SJSA1 (cell line): ENCODE results near the gene TKFC. TPM values are rescaled to one million over a fixed set of nuclear protein-coding genes. Genes with fewer than 3 reads are reported as not detected.

Experiments used
- DNase-seq, 2 experiments: peaks; one replicate each; pipeline ENCODE4 v3.0.0-alpha.2; 2015 to 2020; ENCODE audit warnings: low spot score in 2 of 2, low read depth in 1 of 2
- H3K27ac ChIP-seq: fragments of 250-450 bp; sonication (Bioruptor Pico); 2 replicates; pipeline ENCODE4 v1.5.1; 2020; ENCODE audit warnings: mild to moderate bottlenecking, moderate library complexity
- H3K27me3 ChIP-seq: fragments of 250-450 bp; sonication (Bioruptor Pico); replicated peaks from 2 replicates; pipeline ENCODE4 v1.5.1; 2020; ENCODE audit warnings: mild to moderate bottlenecking, moderate library complexity
- H3K36me3 ChIP-seq: fragments of 250-450 bp; sonication (Bioruptor Pico); 2 replicates; pipeline ENCODE4 v1.5.1; 2020; ENCODE audit warnings: mild to moderate bottlenecking
- H3K4me1 ChIP-seq: fragments of 250-450 bp; sonication (Bioruptor Pico); replicated peaks from 2 replicates; pipeline ENCODE4 v1.6.1; 2021; ENCODE audit warnings: mild to moderate bottlenecking
- H3K4me3 ChIP-seq: fragments of 250-450 bp; sonication (Bioruptor Pico); 2 replicates; pipeline ENCODE4 v1.5.1; 2020; ENCODE audit warnings: mild to moderate bottlenecking
- H3K9me3 ChIP-seq: fragments of 250-450 bp; sonication (Bioruptor Pico); replicated peaks from 2 replicates; pipeline ENCODE4 v1.5.1; 2020; ENCODE audit warnings: mild to moderate bottlenecking
- total RNA-seq: library from RNA; depleted of rRNA; stranded (reverse); fragments of >200 nt; shearing (Covaris generic); gene quantifications from 2 replicates; pipeline ENCODE4 v1.2.3, GENCODE V29; 2014; rRNA removed

TKFC gene, protein sequence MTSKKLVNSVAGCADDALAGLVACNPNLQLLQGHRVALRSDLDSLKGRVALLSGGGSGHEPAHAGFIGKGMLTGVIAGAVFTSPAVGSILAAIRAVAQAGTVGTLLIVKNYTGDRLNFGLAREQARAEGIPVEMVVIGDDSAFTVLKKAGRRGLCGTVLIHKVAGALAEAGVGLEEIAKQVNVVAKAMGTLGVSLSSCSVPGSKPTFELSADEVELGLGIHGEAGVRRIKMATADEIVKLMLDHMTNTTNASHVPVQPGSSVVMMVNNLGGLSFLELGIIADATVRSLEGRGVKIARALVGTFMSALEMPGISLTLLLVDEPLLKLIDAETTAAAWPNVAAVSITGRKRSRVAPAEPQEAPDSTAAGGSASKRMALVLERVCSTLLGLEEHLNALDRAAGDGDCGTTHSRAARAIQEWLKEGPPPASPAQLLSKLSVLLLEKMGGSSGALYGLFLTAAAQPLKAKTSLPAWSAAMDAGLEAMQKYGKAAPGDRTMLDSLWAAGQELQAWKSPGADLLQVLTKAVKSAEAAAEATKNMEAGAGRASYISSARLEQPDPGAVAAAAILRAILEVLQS
- 15.8 and 28.5 TPM in 2 replicates for total RNA-seq

GRCh38 chr11:61332797-61333549, at the start of gene TKFC, which contains the start of gene DDB1:
TKFC (plus strand) TSS chr11:61333228; CDS start chr11:61334729, 1,501 bp downstream.
DDB1 (minus strand) TSS chr11:61333105; CDS start chr11:61332968, 137 bp downstream.
- Histone ChIP-seq H3K4me1 (peaks cover 25% of the 10 kb centered on the region), H3K27ac (peak within 1 kb of the TSS; percentile 68), H3K9me3 (no peaks in the 10 kb centered on the region), H3K27me3 (no peaks in the 10 kb centered on the region), H3K36me3 (peaks cover 43% of the 10 kb centered on the region), H3K4me3 (peak within 1 kb of the TSS; percentile 80)
- DNase-seq: peak; percentile 97 to 98

DNA sequence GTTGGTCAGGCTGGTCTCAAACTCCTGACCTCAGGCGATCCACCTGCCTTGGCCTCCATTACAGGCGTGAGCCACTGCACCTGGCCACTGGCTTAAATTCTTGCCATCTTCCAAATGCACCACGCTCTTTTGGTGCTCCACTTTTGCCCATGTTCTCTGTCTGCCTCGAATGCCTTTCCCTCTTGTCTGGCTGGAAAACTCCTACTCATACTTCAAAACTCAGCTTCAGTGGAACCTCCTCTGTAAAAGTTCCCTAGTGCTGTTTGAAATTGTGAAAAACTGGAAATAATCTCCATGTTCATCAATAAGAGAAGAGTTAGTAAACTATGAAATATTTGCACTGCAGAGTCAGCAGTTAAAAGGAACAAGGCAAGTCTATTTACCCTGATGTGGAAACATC, 49.4 kb upstream of the TKFC start:
- no peaks in the 10 kb centered on the region for H3K9me3 ChIP-seq
- H3K27me3 ChIP-seq: 0 out of 2 replicates have a peak, but pooled peaks cover 5% of the 10 kb centered on the region
- H3K4me3 ChIP-seq: no peak overlapping the region
- H3K4me1 ChIP-seq: no peaks in the 10 kb centered on the region
- H3K36me3 ChIP-seq: no peaks in the 10 kb centered on the region
- H3K27ac ChIP-seq: no peak overlapping the region
- DNase-seq: no peak

DNA sequence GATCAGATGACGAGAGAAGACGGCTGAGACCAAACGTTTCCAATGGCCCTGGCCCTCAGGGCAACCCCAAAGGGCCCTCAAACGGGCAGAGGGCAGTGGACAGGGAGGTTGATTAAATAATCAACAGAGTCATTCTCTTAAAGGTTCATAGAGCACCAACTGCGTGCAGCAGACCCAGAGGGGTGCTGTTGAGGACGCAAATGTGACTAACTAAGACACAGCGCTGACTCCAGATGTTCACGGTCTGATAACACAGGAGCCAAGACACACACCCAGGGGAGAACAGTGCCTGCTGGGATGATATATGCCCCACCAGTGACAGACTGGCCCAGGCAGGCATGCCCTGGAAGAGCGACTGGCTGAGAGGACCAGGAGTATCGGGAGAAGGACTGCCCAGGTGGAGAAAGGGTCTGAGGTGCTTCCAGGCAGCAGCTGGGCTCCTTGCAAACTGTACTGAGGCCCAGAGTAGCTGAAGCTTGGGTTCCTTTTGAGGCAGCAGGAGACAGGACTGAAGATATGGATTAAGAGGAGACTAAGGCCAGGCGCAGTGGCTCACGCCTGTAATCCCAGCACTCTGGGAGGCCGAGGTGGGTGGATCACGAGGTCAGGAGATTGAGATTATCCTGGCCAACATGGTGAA, 45.6 kb upstream of the TKFC start:
- DNase-seq: no peak
- peaks cover 5% of the 10 kb centered on the region; the same call in 1 of the 2 replicates for H3K4me1 ChIP-seq
- no peak overlapping the region for H3K27ac ChIP-seq
- H3K27me3 ChIP-seq: 0 out of 2 replicates have a peak, but pooled peaks cover 5% of the 10 kb centered on the region
- no peaks in the 10 kb centered on the region for H3K9me3 ChIP-seq
- no peak overlapping the region for H3K4me3 ChIP-seq
- H3K36me3 ChIP-seq: no peaks in the 10 kb centered on the region

DNA sequence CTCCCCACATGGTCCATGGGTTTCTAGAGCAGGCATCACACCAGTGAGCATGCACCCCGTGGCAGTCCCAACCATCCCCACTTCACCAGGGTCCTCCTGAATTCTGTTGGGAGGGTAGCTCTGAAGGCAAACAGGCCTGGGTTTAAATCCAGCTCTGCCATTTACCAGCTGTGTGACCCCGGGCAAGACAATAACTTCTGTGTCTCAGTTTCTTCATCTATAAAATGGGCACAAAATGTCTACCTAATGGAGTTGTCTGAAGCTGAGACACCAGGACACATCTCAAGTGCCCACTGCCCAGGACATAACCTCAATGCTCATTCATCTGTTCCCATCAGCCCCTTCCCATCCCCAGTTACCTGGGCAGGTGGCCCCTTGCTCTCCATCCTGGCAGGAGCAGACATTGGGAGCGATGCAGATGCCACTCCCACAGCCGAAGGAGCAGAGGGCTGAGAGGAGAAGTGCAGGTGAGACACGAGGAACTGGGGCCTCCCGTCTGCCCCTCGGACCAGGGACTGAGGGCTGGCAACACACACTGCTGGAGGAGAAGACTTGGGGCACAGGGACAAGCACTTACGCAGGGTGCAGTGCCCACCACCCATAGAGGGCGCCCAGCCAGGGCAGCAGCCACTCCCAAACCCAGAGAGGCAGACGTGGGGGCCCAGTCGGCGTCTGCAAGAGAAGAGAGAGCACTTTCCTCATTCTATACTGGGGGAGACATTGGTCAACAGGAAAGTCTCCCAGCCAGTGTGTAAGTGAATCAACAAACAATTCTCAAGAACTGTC, 41.9 kb upstream of the TKFC start:
- no peak overlapping the region for H3K27ac ChIP-seq
- no peak overlapping the region for H3K4me3 ChIP-seq
- peaks cover 23% of the 10 kb centered on the region for H3K4me1 ChIP-seq
- no peaks in the 10 kb centered on the region for H3K9me3 ChIP-seq
- 0 out of 2 replicates have a peak, but pooled peaks cover 3% of the 10 kb centered on the region for H3K36me3 ChIP-seq
- peaks cover 24% of the 10 kb centered on the region for H3K27me3 ChIP-seq
- no peak for DNase-seq

- no peak for DNase-seq
- peaks cover 24% of the 10 kb centered on the region for H3K27me3 ChIP-seq
- no peak overlapping the region for H3K27ac ChIP-seq
- peaks cover 10% of the 10 kb centered on the region; the same call in 1 of the 2 replicates for H3K36me3 ChIP-seq
- H3K4me1 ChIP-seq: peaks cover 31% of the 10 kb centered on the region
- H3K4me3 ChIP-seq: no peak overlapping the region
- H3K9me3 ChIP-seq: no peaks in the 10 kb centered on the region
Measured at GRCh38 chr11:61292356-61292755, 40.7 kb upstream of the TKFC start.

GRCh38 chr11:61293867-61294716, 38.9 kb upstream of the TKFC start:
- H3K36me3 ChIP-seq: peaks cover 17% of the 10 kb centered on the region
- H3K9me3 ChIP-seq: no peaks in the 10 kb centered on the region
- peak in 1 of 2 experiments; percentile 58 for DNase-seq
- H3K4me1 ChIP-seq: peaks cover 46% of the 10 kb centered on the region
- H3K4me3 ChIP-seq: peak overlapping the region; percentile 15
- H3K27me3 ChIP-seq: peaks cover 22% of the 10 kb centered on the region
- no peak overlapping the region for H3K27ac ChIP-seq

DNA sequence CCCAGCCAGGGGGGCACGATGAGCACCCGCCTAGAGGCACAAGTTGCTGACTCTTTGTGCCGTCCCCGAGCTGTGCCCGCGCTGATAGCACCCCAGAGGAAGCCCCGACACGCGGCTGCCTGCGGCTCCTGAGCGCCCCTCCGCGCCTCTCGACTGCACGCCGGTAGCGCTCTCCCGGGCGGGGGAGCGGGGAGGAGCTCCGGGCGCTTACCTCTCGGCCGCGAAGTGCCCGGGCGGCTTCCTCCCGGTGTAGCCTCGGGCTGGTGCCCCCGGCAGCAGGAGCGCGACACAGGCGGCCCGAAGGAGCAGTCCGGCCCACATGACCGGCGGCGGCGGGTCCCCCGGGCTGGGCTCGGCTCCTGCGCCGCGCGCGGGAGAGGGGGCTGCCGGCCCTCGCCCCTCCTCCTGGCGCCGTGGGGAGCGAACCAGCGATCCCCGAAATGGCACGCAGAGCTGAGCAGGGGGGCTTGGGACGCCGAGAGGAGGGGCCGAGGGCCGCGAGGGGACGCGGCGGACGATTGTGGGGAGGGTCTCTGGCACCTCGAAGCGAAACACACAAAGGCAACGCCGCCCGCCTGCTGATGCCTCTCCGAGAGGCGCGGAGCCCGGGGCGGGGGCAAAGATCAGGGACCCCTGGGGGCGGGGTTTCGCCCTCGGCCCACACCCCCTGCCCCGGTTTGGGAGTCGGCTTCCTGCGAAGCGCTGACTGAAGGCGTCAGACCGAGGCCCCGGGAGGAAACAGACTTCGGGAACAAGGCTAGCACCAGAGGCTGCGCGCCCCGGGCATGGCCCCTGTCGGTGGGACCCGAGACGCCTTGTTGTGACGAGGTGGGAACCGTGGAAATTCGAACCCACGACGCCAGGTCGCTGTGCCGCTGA, 38.1 kb upstream of the TKFC start, which contains the start of gene VWCE:
TSS of gene VWCE (minus strand) at position 600 of the 879 bp plus-strand sequence. CDS start at position 321, 279 bp downstream.
- Histone ChIP-seq H3K4me1 (peaks cover 48% of the 10 kb centered on the region), H3K9me3 (no peaks in the 10 kb centered on the region), H3K4me3 (peak within 1 kb of the TSS; percentile 15), H3K36me3 (peaks cover 26% of the 10 kb centered on the region), H3K27me3 (peaks cover 22% of the 10 kb centered on the region), H3K27ac (no peak within 1 kb of the TSS)
- peak in 1 of 2 experiments; percentile 64 for DNase-seq

DNA sequence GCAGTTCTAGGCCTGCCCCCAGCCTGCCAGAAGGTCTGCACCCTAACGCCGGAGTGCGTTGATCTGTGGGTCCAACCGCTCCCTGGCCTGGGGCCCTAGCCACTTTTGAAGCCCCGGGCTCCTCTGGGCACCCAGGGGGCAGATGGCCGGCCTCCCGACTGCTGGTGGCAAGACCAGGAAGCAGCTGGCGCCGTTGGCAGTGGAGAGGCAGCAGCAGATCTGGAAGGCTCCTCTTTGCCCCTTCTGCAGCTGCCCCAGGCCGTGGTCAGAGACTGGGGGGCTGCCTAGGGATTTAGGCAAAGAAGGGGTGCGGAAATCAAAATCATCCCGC, 37.5 kb upstream of the TKFC start:
- Histone ChIP-seq H3K27ac (no peak overlapping the region), H3K27me3 (peaks cover 22% of the 10 kb centered on the region), H3K4me1 (peaks cover 48% of the 10 kb centered on the region), H3K4me3 (no peak overlapping the region), H3K9me3 (no peaks in the 10 kb centered on the region), H3K36me3 (peaks cover 32% of the 10 kb centered on the region)
- no peak for DNase-seq

GRCh38 chr11:61297341-61297740, 35.7 kb upstream of the TKFC start:
- Histone ChIP-seq H3K36me3 (peaks cover 50% of the 10 kb centered on the region), H3K4me3 (no peak overlapping the region), H3K4me1 (peaks cover 44% of the 10 kb centered on the region), H3K27me3 (peaks cover 22% of the 10 kb centered on the region), H3K9me3 (no peaks in the 10 kb centered on the region), H3K27ac (peak overlapping the region; percentile 8)
- DNase-seq: no peak

DNA sequence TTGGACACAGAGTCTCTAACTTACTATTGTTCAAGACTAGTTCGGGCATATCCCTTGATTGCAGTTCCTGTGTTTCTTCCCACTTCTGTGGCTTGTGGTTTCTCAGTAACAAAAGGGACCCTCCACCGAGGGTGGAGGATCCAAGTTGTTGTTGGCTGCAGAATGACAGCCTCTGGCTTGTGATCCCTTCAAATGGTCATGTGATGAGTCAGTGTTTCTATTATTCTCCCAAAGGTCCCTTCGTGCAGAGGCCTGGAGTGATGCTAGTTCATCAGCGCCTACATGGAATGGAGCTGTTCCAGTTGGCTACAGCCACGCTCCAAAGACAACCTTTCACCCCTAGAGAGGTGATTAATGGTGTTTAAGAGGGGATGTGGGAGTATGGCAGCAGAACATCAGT, 35.3 kb upstream of the TKFC start:
- H3K4me3 ChIP-seq: no peak overlapping the region
- H3K27ac ChIP-seq: peak overlapping the region; percentile 30
- H3K27me3 ChIP-seq: peaks cover 22% of the 10 kb centered on the region
- peaks cover 44% of the 10 kb centered on the region for H3K4me1 ChIP-seq
- no peaks in the 10 kb centered on the region for H3K9me3 ChIP-seq
- H3K36me3 ChIP-seq: peaks cover 54% of the 10 kb centered on the region
- peak; percentile 95 to 98 for DNase-seq

DNA sequence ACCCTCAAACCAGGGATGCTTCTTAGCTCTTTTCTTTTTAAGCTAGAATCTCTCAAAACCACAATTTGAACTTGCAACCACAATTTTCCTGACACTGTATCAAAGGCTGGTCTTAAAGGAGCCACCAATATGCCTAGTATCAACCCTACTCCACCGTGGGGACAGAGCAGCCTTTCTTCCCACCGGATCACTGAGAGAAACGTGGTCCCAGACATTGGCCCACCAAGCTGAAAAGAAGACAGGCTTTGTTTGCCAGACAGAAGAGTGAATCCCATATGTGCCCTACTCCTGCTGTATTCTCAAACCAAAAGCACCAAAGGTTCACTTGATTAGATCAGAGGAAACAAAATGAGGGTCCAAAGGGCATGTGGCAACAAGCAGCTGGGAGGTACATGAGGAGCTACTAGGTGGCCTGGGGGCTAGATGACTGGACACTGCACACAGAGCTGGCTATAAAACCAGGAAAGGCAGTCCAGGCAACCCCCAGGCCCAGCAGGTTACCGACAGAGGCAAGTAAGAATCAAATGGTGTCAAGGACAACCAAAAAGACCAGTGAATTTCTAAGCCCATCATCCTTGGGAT, 34.3 kb upstream of the TKFC start:
- no peak overlapping the region for H3K4me3 ChIP-seq
- peak overlapping the region; percentile 30; the same call in 1 of the 2 replicates for H3K27ac ChIP-seq
- peaks cover 40% of the 10 kb centered on the region for H3K4me1 ChIP-seq
- peaks cover 16% of the 10 kb centered on the region for H3K27me3 ChIP-seq
- H3K9me3 ChIP-seq: no peaks in the 10 kb centered on the region
- no peak for DNase-seq
- peaks cover 63% of the 10 kb centered on the region for H3K36me3 ChIP-seq
